IPS-NIHi7 (cell line): ENCODE results near the gene GPC1.

Experiments used
- DNase-seq: peaks from one replicate; pipeline ENCODE4 v3.0.0; 2012; ENCODE audit warnings: mixed read lengths; ENCODE audit errors: extremely low spot score

Gene GPC1

GRCh38 chr2:240513549-240514287, 78.3 kb downstream of the GPC1 start:
- DNase-seq: peak; percentile 91

- no peak for DNase-seq
Measured at GRCh38 chr2:240514631-240515030, 79.2 kb downstream of the GPC1 start.

- DNase-seq: no peak
Measured at GRCh38 chr2:240517342-240517741, 81.9 kb downstream of the GPC1 start.
